Measurements from ENCODE around the gene PCDHA12.
"Not testable (repeated sequence)": the region's sequence is repeated elsewhere in the genome, so short reads cannot be mapped to it uniquely, and the experiment has no call there.

Gene PCDHA12

DNA sequence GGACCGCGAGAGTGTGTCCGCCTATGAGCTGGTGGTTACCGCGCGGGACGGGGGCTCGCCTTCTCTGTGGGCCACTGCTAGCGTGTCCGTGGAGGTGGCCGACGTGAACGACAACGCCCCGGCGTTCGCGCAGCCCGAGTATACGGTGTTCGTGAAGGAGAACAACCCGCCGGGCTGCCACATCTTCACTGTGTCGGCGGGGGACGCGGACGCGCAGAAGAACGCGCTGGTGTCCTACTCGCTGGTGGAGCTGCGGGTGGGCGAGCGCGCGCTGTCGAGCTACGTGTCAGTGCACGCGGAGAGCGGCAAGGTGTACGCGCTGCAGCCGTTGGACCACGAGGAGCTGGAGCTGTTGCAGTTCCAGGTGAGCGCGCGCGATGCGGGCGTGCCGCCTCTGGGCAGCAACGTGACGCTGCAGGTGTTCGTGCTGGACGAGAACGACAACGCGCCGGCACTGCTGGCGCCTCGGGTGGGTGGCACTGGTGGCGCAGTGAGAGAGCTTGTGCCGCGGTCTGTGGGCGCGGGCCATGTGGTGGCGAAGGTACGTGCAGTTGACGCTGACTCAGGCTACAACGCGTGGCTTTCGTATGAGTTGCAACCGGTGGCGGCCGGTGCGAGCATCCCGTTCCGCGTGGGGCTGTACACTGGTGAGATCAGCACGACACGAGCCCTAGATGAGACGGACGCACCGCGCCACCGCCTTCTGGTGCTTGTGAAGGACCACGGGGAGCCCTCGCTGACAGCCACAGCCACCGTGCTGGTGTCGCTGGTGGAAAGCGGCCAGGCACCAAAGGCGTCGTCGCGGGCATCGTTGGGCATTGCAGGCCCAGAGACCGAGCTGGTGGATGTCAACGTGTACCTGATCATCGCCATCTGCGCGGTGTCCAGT, 39.2 kb upstream of the PCDHA12 start:
- no peak for DNase-seq (ENCODE audit: low read depth)
- TF ChIP-seq, protein P1, sequence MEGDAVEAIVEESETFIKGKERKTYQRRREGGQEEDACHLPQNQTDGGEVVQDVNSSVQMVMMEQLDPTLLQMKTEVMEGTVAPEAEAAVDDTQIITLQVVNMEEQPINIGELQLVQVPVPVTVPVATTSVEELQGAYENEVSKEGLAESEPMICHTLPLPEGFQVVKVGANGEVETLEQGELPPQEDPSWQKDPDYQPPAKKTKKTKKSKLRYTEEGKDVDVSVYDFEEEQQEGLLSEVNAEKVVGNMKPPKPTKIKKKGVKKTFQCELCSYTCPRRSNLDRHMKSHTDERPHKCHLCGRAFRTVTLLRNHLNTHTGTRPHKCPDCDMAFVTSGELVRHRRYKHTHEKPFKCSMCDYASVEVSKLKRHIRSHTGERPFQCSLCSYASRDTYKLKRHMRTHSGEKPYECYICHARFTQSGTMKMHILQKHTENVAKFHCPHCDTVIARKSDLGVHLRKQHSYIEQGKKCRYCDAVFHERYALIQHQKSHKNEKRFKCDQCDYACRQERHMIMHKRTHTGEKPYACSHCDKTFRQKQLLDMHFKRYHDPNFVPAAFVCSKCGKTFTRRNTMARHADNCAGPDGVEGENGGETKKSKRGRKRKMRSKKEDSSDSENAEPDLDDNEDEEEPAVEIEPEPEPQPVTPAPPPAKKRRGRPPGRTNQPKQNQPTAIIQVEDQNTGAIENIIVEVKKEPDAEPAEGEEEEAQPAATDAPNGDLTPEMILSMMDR (IDR thresholded peaks at IDR 0.05; ENCODE audit: low read depth, low read length, missing control alignments): no peak
- no peak overlapping the region for H3K4me3 ChIP-seq (ENCODE audit: low read depth, low read length)

DNA sequence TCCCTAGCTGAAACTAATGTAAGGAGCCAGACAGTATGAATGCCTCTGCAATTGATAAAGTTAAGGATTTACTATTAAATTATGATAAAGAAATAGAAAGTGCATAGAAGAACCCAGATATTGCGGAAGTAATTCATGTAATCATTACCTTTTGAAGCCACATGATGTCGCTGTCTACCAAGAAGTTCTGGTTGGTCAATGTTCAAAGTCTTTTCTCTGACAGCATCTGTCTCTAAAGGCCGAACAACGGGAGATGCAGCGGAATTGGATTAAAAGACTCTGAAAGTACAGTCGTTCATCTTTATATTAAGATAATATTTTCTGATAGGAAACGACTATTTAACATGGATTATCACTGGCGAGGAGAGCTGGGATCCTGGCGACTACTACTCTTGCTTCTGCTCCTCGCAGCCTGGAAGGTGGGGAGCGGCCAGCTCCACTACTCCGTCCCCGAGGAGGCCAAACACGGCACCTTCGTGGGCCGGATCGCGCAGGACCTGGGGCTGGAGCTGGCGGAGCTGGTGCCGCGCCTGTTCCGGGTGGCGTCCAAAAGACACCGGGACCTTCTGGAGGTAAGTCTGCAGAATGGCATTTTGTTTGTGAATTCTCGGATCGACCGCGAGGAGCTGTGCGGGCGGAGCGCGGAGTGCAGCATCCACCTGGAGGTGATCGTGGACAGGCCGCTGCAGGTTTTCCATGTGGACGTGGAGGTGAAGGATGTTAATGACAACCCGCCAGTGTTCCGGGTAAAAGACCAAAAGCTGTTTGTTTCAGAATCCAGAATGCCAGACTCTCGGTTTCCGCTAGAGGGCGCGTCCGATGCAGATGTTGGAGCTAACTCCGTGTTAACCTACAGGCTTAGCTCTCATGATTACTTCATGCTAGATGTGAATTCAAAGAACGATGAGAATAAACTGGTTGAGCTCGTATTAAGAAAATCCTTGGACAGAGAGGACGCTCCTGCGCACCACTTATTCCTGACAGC, 33.8 kb upstream of the PCDHA12 start, which contains the start of gene PCDHA8:
PCDHA8 (plus strand) TSS at position 210 of the 985 bp plus-strand sequence; CDS start at position 345, 135 bp downstream.
- TF ChIP-seq, protein P1 (IDR thresholded peaks at IDR 0.05; ENCODE audit: low read depth, low read length, missing control alignments): no peak
- H3K4me3 ChIP-seq (ENCODE audit: low read depth, low read length): no peak within 1 kb of the TSS
- no peak for DNase-seq (ENCODE audit: low read depth)

DNA sequence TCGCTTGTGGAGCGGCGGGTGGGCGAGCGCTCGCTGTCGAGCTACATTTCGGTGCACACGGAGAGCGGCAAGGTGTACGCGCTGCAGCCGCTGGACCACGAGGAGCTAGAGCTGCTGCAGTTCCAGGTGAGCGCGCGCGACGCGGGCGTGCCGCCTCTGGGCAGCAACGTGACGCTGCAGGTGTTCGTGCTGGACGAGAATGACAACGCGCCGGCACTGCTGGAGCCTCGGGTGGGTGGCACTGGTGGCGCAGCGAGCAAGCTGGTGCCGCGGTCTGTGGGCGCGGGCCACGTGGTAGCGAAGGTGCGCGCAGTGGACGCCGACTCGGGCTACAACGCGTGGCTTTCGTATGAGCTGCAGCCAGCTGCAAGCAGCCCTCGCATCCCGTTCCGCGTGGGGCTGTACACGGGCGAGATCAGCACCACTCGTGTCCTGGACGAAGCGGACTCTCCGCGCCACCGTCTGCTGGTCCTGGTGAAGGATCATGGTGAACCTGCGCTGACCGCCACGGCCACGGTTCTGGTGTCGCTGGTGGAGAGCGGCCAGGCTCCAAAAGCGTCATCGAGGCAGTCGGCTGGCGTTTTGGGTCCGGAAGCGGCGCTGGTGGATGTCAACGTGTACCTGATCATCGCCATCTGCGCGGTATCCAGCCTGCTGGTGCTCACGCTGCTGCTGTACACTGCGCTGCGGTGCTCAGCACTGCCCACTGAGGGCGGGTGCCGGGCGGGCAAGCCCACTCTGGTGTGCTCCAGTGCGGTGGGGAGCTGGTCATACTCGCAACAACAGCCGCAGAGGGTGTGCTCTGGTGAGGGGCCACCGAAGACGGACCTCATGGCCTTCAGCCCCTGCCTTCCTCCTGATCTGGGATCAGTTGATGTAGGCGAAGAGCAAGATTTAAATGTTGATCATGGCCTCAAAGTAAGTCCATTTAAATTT, 32.0 kb upstream of the PCDHA12 start:
- TF ChIP-seq, protein P1 (IDR thresholded peaks at IDR 0.05; ENCODE audit: low read depth, low read length, missing control alignments): no peak
- DNase-seq (ENCODE audit: low read depth): no peak
- no peak overlapping the region for H3K4me3 ChIP-seq (ENCODE audit: low read depth, low read length)

DNA sequence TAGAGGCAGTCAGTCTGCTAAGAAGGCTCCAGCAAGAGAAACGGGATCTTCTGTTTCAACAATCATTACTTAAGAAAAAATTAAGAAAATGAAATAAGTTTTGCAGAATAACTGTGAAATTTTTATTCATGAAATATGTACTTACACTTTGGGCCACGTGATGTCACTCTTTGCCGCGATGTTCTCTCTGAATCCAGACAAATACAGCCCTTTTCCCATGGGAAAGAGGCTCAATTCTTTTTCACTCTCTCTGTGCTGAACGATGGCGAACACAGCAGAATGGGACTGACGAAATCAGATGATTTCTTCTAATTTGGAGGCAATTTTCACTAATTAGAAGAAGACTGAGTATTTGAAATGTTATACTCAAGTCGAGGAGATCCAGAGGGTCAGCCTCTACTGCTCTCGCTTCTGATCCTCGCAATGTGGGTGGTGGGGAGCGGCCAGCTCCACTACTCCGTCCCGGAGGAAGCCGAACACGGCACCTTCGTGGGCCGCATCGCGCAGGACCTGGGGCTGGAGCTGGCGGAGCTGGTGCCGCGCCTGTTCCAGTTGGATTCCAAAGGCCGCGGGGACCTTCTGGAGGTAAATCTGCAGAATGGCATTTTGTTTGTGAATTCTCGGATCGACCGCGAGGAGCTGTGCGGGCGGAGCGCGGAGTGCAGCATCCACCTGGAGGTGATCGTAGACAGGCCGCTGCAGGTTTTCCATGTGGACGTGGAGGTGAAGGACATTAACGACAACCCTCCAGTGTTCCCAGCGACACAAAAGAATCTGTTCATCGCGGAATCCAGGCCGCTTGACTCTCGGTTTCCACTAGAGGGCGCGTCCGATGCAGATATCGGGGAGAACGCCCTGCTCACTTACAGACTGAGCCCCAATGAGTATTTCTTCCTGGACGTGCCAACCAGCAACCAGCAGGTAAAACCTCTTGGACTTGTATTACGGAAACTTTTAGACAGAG, 26.7 kb upstream of the PCDHA12 start, which contains the start of gene PCDHA9:
PCDHA9 (plus strand) TSS at position 244 of the 964 bp plus-strand sequence; CDS start at position 358, 114 bp downstream.
- not testable (repeated sequence) for H3K4me3 ChIP-seq (ENCODE audit: low read depth, low read length); DNase-seq (ENCODE audit: low read depth)

DNA sequence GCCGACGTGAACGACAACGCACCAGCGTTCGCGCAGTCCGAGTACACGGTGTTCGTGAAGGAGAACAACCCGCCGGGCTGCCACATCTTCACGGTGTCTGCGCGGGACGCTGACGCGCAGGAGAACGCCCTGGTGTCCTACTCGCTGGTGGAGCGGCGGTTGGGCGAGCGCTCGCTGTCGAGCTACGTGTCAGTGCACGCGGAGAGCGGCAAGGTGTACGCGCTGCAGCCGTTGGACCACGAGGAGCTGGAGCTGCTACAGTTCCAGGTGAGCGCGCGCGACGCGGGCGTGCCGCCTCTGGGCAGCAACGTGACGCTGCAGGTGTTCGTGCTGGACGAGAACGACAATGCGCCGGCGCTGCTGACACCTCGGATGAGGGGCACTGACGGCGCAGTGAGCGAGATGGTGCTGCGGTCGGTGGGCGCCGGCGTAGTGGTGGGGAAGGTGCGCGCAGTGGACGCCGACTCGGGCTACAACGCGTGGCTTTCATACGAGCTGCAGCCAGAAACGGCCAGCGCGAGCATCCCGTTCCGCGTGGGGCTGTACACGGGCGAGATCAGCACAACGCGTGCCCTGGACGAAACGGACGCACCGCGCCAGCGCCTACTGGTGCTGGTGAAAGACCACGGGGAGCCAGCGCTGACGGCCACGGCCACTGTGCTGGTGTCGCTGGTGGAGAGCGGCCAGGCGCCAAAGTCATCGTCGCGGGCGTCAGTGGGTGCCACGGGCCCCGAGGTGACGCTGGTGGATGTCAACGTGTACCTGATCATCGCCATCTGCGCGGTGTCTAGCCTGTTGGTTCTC, 25.1 kb upstream of the PCDHA12 start:
- not testable (repeated sequence) for DNase-seq (ENCODE audit: low read depth); H3K4me3 ChIP-seq (ENCODE audit: low read depth, low read length)

DNA sequence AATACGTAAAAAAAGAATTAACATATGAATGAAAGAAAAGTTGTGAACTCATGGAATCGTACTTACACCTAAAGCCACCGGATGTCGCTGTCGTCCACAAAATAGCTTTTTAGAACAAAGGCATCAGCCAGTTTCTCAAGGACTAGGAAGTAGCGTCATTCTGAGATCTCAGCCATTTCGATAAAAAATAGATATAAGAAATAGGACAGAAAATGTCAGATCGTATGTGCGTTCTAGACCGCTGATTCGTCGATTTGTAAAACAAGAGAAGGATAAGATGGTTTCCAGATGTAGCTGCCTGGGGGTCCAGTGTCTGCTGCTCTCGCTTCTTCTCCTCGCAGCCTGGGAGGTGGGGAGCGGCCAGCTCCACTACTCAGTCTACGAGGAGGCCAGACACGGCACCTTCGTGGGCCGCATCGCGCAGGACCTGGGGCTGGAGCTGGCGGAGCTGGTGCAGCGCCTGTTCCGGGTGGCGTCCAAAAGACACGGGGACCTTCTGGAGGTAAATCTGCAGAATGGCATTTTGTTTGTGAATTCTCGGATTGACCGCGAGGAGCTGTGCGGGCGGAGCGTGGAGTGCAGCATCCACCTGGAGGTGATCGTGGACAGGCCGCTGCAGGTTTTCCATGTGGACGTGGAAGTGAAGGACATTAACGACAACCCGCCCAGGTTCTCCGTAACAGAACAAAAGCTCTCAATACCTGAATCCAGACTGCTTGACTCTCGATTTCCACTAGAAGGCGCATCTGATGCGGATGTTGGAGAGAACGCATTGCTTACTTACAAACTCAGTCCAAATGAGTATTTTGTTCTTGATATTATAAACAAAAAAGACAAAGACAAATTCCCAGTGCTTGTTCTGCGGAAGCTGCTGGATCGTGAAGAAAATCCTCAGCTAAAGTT, 19.1 kb upstream of the PCDHA12 start, which contains the start of gene PCDHA10:
PCDHA10 (plus strand) TSS at position 126 of the 903 bp plus-strand sequence; CDS start at position 278, 152 bp downstream.
- H3K4me3 ChIP-seq (ENCODE audit: low read depth, low read length): no peak within 1 kb of the TSS
- DNase-seq (ENCODE audit: low read depth): no peak
- TF ChIP-seq, protein P1 (IDR thresholded peaks at IDR 0.05; ENCODE audit: low read depth, low read length, missing control alignments): no peak
